ENCODE results near the gene DLX4. TPM values are rescaled to one million over a fixed set of nuclear protein-coding genes. Genes with fewer than 3 reads are reported as not detected.

The DLX4 gene
- total and polyA plus RNA-seq, 12 donors = 0.10 to 0.96 (median 0.27) TPM; not detected in 3

DNA sequence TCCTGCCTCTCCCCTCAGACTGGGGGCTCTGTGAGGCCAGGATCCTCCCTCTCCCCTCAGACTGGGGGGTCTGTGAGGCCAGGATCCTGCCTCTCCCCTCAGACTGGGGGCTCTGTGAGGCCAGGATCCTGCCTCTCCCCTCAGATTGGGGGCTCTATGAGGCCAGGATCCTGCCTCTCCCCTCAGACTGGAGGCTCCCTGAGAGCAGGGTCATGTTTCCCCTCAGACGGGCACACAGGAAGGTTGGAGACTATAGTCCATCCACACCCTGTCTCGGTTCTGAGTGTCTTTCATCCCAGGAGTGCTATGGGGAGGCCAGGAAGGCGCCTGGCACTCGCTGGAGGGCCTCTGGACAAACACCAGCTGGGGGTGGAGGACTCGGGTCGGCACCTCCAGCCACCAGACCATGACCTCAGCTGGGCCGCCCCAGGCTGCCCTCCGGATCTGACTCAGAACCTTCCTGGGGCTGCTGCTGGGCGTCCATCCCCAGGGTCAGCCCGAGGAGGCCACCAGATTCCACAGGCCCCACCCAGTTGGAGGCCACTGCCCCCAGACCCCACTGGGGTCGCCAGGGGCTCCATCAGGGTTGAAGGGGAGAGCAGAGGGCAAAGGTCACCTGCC, 21.9 kb upstream of the DLX4 start:
- H3K9me3 ChIP-seq (replicated peaks in 1 of 3) = no peaks in the 10 kb centered on the region
- no peak overlapping the region for H3K4me3 ChIP-seq
- H3K27me3 ChIP-seq = no peaks in the 10 kb centered on the region
- H3K36me3 ChIP-seq (replicated peaks in 1 of 2) = no peaks in the 10 kb centered on the region
- no peak overlapping the region for H3K27ac ChIP-seq
- peak in 4 of 7 donors; percentile 33 to 47 (median 40) for DNase-seq
- intact Hi-C loops (cut with DNase I) = loop anchor here in 1 of 2 donors (10.0 kb wide), 1 partner anchor 962 kb away; no protein-coding TSS in a partner anchor
- TF ChIP-seq, protein P1, sequence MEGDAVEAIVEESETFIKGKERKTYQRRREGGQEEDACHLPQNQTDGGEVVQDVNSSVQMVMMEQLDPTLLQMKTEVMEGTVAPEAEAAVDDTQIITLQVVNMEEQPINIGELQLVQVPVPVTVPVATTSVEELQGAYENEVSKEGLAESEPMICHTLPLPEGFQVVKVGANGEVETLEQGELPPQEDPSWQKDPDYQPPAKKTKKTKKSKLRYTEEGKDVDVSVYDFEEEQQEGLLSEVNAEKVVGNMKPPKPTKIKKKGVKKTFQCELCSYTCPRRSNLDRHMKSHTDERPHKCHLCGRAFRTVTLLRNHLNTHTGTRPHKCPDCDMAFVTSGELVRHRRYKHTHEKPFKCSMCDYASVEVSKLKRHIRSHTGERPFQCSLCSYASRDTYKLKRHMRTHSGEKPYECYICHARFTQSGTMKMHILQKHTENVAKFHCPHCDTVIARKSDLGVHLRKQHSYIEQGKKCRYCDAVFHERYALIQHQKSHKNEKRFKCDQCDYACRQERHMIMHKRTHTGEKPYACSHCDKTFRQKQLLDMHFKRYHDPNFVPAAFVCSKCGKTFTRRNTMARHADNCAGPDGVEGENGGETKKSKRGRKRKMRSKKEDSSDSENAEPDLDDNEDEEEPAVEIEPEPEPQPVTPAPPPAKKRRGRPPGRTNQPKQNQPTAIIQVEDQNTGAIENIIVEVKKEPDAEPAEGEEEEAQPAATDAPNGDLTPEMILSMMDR (IDR thresholded peaks at IDR 0.05) = no peak
- no peak for TF ChIP-seq POLR2A (IDR thresholded peaks at IDR 0.05)
- 56 to 80% (median 68%) methylated on average over 1 to 11 of the region's 11 CpGs; no CpG with 5 or more reads in 1 of the 4 donors for WGBS, 4 donors
- peaks cover 7 to 17% of the 10 kb centered on the region in 2 donors for H3K4me1 ChIP-seq (replicated peaks in 1 of 2)

DNA sequence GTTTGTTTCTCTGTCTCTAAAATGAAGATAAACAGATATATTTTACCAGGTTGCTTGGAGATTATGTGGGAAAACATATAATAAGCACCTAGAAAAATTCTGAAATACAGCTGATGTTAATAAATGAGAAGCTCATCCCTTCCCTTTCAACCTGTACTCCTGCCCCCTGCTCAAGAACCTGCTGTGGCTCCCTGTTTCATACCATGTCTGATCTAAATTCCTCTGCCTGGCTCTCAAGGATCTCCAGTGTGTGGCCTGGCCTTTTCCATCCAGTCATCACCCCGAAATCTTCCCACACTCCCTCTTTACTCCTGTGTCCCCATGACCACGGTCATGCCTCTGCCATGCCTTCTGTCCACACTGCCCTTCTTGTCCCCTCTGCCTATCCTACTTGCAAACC, 19.4 kb upstream of the DLX4 start:
- 54 to 68% (median 65%) methylated on average over 2 of the region's 2 CpGs for WGBS, 4 donors
- intact Hi-C loops (cut with DNase I) = loop anchor here in 1 of 2 donors (10.0 kb wide), 1 partner anchor 965 kb away; no protein-coding TSS in a partner anchor
- Histone ChIP-seq H3K36me3 (replicated peaks in 1 of 2) (no peaks in the 10 kb centered on the region), H3K9me3 (replicated peaks in 1 of 3) (no peaks in the 10 kb centered on the region), H3K4me1 (replicated peaks in 1 of 2) (peaks cover 9 to 30% of the 10 kb centered on the region in 2 donors), H3K27ac (no peak overlapping the region), H3K4me3 (no peak overlapping the region), H3K27me3 (no peaks in the 10 kb centered on the region)
- TF ChIP-seq, protein P1 (IDR thresholded peaks at IDR 0.05) = no peak
- no peak for TF ChIP-seq POLR2A (IDR thresholded peaks at IDR 0.05)
- DNase-seq = no peak

DNA sequence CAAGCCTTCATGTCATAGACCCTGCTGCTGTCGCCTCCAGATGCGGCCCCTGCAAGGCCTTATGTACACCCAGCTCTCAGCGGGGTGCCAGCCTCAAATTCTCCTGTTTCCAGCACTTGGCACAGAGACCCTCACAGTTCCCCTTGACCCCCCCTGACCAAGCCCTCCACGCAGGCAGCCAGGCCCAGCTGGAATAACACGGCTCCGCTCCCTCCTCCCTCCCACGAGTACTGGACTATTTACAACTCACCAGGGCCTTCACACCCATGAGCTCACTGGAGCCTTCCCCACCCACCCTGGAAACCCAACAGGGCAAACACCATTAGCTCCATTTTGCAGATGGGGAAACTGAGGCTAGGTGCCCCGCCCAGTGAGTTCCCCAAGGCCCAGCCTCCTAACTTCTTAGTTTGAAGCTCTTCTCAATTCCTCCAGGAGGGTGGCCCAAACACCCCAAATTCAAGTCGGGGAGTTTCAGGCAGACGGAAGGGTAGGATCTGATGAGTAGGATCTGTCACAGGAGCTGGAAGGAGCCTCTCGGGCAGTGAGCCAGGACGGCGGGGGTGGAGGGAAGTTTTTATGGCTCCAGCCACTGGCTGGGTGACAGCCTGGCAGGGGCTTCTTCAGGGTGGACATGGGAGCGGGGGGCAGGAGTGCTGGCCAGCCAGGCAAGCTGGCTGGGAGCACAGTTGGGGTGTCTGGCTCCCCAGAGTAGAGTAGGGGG, 17.5 kb upstream of the DLX4 start:
- H3K36me3 ChIP-seq (replicated peaks in 1 of 2) = no peaks in the 10 kb centered on the region
- no peak overlapping the region for H3K4me3 ChIP-seq
- intact Hi-C loops (cut with DNase I) = no loop called here
- no peaks in the 10 kb centered on the region for H3K27me3 ChIP-seq
- DNase-seq = peak; percentile 52 to 72 (median 60)
- H3K27ac ChIP-seq = peak overlapping the region in 1 of 5 donors; percentile 13
- 42 to 50% (median 47%) methylated on average over 8 to 14 of the region's 14 CpGs for WGBS, 4 donors
- TF ChIP-seq, protein P1 (IDR thresholded peaks at IDR 0.05) = no peak
- TF ChIP-seq POLR2A (IDR thresholded peaks at IDR 0.05) = no peak
- peaks cover 9 to 30% of the 10 kb centered on the region in 2 donors for H3K4me1 ChIP-seq (replicated peaks in 1 of 2)
- no peaks in the 10 kb centered on the region for H3K9me3 ChIP-seq (replicated peaks in 1 of 3)

DNA sequence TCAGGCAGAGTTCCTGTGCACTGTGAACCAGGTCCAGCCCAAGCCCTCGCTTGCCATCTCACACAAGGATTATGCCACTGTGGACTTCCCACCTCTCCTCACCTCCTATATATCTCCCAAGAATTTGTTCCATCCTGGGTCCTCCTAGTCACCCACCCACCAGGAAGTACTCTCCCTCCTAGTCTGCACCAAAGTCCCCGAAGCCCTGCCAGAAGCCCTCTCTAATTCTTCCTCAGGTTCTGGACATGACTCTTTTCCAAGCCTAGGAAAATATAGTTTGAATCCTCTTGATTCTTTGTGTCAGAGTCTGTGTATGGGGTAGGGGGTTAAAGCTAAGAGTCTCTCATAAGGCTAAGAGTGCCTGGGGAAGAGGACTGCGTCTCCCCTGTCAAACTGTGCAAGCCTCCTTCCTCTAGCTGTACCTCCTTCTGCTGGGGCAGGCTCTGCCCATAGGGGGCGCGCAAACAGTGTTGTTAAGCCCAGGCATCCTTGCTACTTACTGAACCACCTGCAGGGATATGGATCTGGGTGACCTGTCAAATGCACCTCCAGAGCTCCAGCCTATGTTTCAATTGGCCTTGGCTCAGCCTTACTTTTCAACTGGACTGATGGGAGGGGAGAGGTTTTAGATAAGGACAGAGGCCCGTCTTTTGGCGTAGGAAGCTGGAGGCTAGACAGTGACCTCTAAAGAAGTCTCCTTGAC, 16.6 kb upstream of the DLX4 start:
- intact Hi-C loops (cut with DNase I) = no loop called here
- H3K9me3 ChIP-seq (replicated peaks in 1 of 3) = no peaks in the 10 kb centered on the region
- no peaks in the 10 kb centered on the region for H3K36me3 ChIP-seq (replicated peaks in 1 of 2)
- peaks cover 9 to 24% of the 10 kb centered on the region in 2 donors for H3K4me1 ChIP-seq (replicated peaks in 1 of 2)
- H3K27me3 ChIP-seq = no peaks in the 10 kb centered on the region
- peak; percentile 76 to 86 (median 84) for DNase-seq
- H3K27ac ChIP-seq = peak overlapping the region in 2 of 5 donors; percentile 74
- TF ChIP-seq POLR2A (IDR thresholded peaks at IDR 0.05) = no peak
- TF ChIP-seq, protein P1 (IDR thresholded peaks at IDR 0.05) = peak; percentile 63 to 75 (median 69)
- no peak overlapping the region for H3K4me3 ChIP-seq
- WGBS, 4 donors = 29 to 40% (median 34%) methylated on average over 7 of the region's 7 CpGs

All from adrenal gland (tissue), 12 donors.